Duodenal mucosa (tissue), 2 donors: Measurements from ENCODE around the gene PLEKHG5.
"Not testable (repeated sequence)": the region's sequence is repeated elsewhere in the genome, so short reads cannot be mapped to it uniquely, and the experiment has no call there.

Experiments
- H3K27ac ChIP-seq: one replicate; pipeline ENCODE4 v1.7.0; 2013; ENCODE audit warnings: low read depth, low read length
- H3K27me3 ChIP-seq, 2 donors: one replicate each; pipeline ENCODE4 v1.7.0; 2013; ENCODE audit warnings: low read length in 2 of 2, control low read depth in 1 of 2; ENCODE audit not compliant: insufficient read depth in 2 of 2, control insufficient read depth in 1 of 2
- H3K36me3 ChIP-seq, 2 donors: one replicate each; pipeline ENCODE4 v1.7.0; 2013; ENCODE audit warnings: low read length in 2 of 2, control low read depth in 1 of 2; ENCODE audit not compliant: insufficient read depth in 2 of 2, control insufficient read depth in 1 of 2
- H3K4me1 ChIP-seq, 2 donors: one replicate each; pipeline ENCODE4 v1.7.0; 2013; ENCODE audit warnings: low read length in 2 of 2, control low read depth in 1 of 2; ENCODE audit not compliant: insufficient read depth in 2 of 2, control insufficient read depth in 1 of 2
- H3K4me3 ChIP-seq, 2 donors: one replicate each; pipeline ENCODE4 v1.7.0; 2013; ENCODE audit warnings: low read length in 2 of 2, low read depth in 1 of 2
- H3K9ac ChIP-seq, 2 donors: one replicate each; pipeline ENCODE4 v1.7.0; 2013; ENCODE audit warnings: low read length in 2 of 2, low read depth in 1 of 2
- H3K9me3 ChIP-seq, 2 donors: one replicate each; pipeline ENCODE4 v1.7.0; 2013; ENCODE audit warnings: low read length in 2 of 2, control low read depth in 1 of 2; ENCODE audit not compliant: control insufficient read depth in 1 of 2

The PLEKHG5 gene

GRCh38 chr1:6436277-6436676 is 55.2 kb downstream of the PLEKHG5 start:
- not testable (repeated sequence) for H3K4me3 ChIP-seq, H3K9ac ChIP-seq, H3K27ac ChIP-seq, H3K36me3 ChIP-seq, H3K27me3 ChIP-seq, H3K9me3 ChIP-seq, H3K4me1 ChIP-seq

- Histone ChIP-seq H3K27ac (no peak overlapping the region), H3K9me3 (no peaks in the 10 kb centered on the region), H3K9ac (no peak overlapping the region), H3K27me3 (no peaks in the 10 kb centered on the region), H3K36me3 (no peaks in the 10 kb centered on the region), H3K4me1 (no peaks in the 10 kb centered on the region), H3K4me3 (no peak overlapping the region)
Observed at GRCh38 chr1:6435547-6435946, 55.9 kb downstream of the PLEKHG5 start.

GRCh38 chr1:6435129-6435528 is 56.3 kb downstream of the PLEKHG5 start:
- Histone ChIP-seq H3K9ac (no peak overlapping the region), H3K4me3 (no peak overlapping the region), H3K36me3 (no peaks in the 10 kb centered on the region), H3K27me3 (no peaks in the 10 kb centered on the region), H3K4me1 (no peaks in the 10 kb centered on the region), H3K27ac (no peak overlapping the region), H3K9me3 (no peaks in the 10 kb centered on the region)

GRCh38 chr1:6434186-6434585 is 57.3 kb downstream of the PLEKHG5 start:
- Histone ChIP-seq H3K36me3 (no peaks in the 10 kb centered on the region), H3K9ac (no peak overlapping the region), H3K4me3 (no peak overlapping the region), H3K27me3 (no peaks in the 10 kb centered on the region), H3K27ac (no peak overlapping the region), H3K4me1 (no peaks in the 10 kb centered on the region), H3K9me3 (no peaks in the 10 kb centered on the region)

GRCh38 chr1:6431645-6432579 is 59.6 kb downstream of the PLEKHG5 start:
- H3K27ac ChIP-seq, H3K27me3 ChIP-seq, H3K4me3 ChIP-seq, H3K36me3 ChIP-seq, H3K9ac ChIP-seq, H3K9me3 ChIP-seq: not testable (repeated sequence)
- peaks cover 0 to 13% of the 10 kb centered on the region in 2 donors for H3K4me1 ChIP-seq

- H3K27me3 ChIP-seq = peaks cover 11 to 22% of the 10 kb centered on the region in 2 donors
- H3K27ac ChIP-seq, H3K9me3 ChIP-seq, H3K36me3 ChIP-seq, H3K4me3 ChIP-seq, H3K9ac ChIP-seq: not testable (repeated sequence)
- H3K4me1 ChIP-seq = peaks cover 5 to 18% of the 10 kb centered on the region in 2 donors
Observed at GRCh38 chr1:6429660-6430411, 61.6 kb downstream of the PLEKHG5 start.

- H3K36me3 ChIP-seq, H3K9ac ChIP-seq, H3K27ac ChIP-seq, H3K4me3 ChIP-seq, H3K9me3 ChIP-seq: not testable (repeated sequence)
- Histone ChIP-seq H3K4me1 (peaks cover 11 to 28% of the 10 kb centered on the region in 2 donors), H3K27me3 (peaks cover 23 to 34% of the 10 kb centered on the region in 2 donors)
Observed at GRCh38 chr1:6428453-6428852, 63.0 kb downstream of the PLEKHG5 start.

- Histone ChIP-seq H3K27me3 (peaks cover 30 to 38% of the 10 kb centered on the region in 2 donors), H3K27ac (no peak overlapping the region), H3K9ac (no peak overlapping the region), H3K4me3 (no peak overlapping the region), H3K4me1 (peaks cover 11 to 33% of the 10 kb centered on the region in 2 donors), H3K36me3 (no peaks in the 10 kb centered on the region), H3K9me3 (no peaks in the 10 kb centered on the region)
Observed at GRCh38 chr1:6427441-6428390, 63.8 kb downstream of the PLEKHG5 start.

- Histone ChIP-seq H3K4me3 (no peak overlapping the region), H3K4me1 (peaks cover 11 to 33% of the 10 kb centered on the region in 2 donors), H3K9ac (no peak overlapping the region), H3K27ac (no peak overlapping the region), H3K27me3 (peaks cover 32 to 38% of the 10 kb centered on the region in 2 donors), H3K36me3 (no peaks in the 10 kb centered on the region), H3K9me3 (no peaks in the 10 kb centered on the region)
Observed at GRCh38 chr1:6426972-6427350, 64.5 kb downstream of the PLEKHG5 start.
